Activated CD8-positive, alpha-beta T cell treated with anti-CD3 and anti-CD28 coated beads, Interleukin-2, amount 10 ng/mL, durations not matched to agents 7 days and 5 days (primary cell): ENCODE measurements around the gene LRAT. TPM values are rescaled to one million over a fixed set of nuclear protein-coding genes. Genes with fewer than 3 reads are reported as not detected.
"Not testable (repeated sequence)": the region's sequence is repeated elsewhere in the genome, so short reads cannot be mapped to it uniquely, and the experiment has no call there.

Experiments
- ATAC-seq: fragments of 150-1000 bp; cut with Tn5 transposase; one replicate; pipeline ENCODE4 v1.10.0; 2021; ENCODE audit warnings: moderate library complexity
- CTCF ChIA-PET: fragments of 350-600 bp; sonication (Branson Sonifier 250); formaldehyde crosslinking; loops from one replicate; lab custom pipeline; 2021; ENCODE audit warnings: antibody characterized with exemption; lab: Charles Lee
- POLR2A ChIA-PET: fragments of 350-600 bp; sonication (Branson Sonifier 250); formaldehyde crosslinking; loops from one replicate; lab custom pipeline; 2021; ENCODE audit warnings: antibody characterized with exemption; lab: Charles Lee
- DNase-seq: peaks from one replicate; pipeline ENCODE4 v3.0.0-alpha.2; 2020
- H3K27ac Mint-ChIP-seq: one replicate; pipeline ENCODE4 v1.8.0; 2021; ENCODE audit warnings: mild to moderate bottlenecking, mixed read lengths
- H3K27me3 Mint-ChIP-seq: one replicate; pipeline ENCODE4 v1.8.0; 2021; ENCODE audit warnings: low read depth, mixed read lengths
- H3K36me3 Mint-ChIP-seq: one replicate; pipeline ENCODE4 v1.8.0; 2021; ENCODE audit warnings: low read depth, mixed read lengths
- H3K4me1 Mint-ChIP-seq: one replicate; pipeline ENCODE4 v1.8.0; 2021; ENCODE audit warnings: low read depth, mixed read lengths
- H3K4me3 Mint-ChIP-seq: one replicate; pipeline ENCODE4 v1.8.0; 2021; ENCODE audit warnings: mild to moderate bottlenecking, mixed read lengths
- H3K9me3 Mint-ChIP-seq: one replicate; pipeline ENCODE4 v1.8.0; 2022; ENCODE audit warnings: mixed read lengths; ENCODE audit not compliant: insufficient read depth
- total RNA-seq, 2 experiments: library from RNA; stranded (reverse); gene quantifications; one replicate each; pipeline ENCODE4 v1.2.3, GENCODE V29; 2021

The LRAT gene
- not detected for total RNA-seq

DNA sequence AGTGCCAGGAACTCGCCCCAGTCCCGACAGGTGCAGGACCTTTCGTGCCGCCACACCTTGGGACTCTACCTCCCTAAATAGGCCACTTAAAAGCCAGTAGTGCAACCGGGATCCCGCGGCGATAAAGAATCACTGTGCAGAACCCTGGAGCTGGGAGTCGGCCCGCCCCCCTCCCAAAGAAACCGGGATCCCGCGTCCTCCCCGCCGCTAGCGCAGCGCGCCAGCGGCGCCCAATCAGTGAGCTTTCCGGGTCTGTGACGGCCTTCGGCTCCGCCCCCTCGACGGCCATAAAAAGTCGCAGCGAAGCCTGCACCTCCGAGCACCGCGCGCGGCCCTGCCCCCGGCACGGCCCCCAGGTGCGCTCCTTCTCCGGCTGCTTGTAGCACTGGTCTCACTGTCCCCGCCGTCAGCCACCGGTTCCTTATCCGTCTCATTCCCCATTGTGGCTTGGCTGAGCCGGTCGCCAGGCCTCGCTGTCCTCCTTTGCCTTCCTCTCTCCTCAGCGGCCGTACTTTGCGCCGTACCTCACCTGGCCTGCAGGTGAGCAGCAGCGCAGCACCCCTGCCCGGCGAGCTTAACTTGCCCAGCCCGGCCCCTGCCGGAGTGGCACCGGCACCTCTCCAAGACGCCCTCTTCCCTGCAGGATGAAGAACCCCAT, at the start of gene LRAT:
TSS of gene LRAT (plus strand) at position 318 of the 658 bp plus-strand sequence. CDS start at position 645, 327 bp downstream.
- ChIA-PET CTCF (no interaction called here), POLR2A (no interaction called here)
- DNase-seq (peak; percentile 43), ATAC-seq (peak; percentile 94)
- no peaks in the 10 kb centered on the region for H3K9me3 Mint-ChIP-seq
- H3K36me3 Mint-ChIP-seq, result no peaks in the 10 kb centered on the region
- H3K27ac Mint-ChIP-seq, result peak within 1 kb of the TSS; percentile 9
- peaks cover 61% of the 10 kb centered on the region for H3K27me3 Mint-ChIP-seq
- peaks cover 15% of the 10 kb centered on the region for H3K4me1 Mint-ChIP-seq
- peak within 1 kb of the TSS; percentile 71 for H3K4me3 Mint-ChIP-seq

DNA sequence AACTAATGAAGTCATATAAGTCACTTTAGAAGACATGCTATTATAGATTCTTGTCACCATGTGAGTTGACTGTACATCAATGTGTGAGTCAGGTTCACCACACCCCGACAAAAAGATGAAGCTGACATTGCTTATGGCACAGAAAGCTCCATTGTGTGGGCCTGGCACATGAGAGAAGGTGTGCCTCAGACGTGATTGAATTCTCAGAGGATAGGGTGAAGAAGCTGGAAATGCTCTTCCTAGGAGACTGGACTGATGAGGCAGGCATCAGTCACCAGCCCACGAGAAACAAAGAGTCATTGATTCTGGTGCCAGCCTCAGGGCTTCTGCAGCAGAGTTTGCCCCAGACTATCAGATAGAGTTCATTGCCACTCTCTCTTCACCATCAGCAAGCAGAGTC, 35.9 kb upstream of the LRAT start:
- Mint-ChIP-seq H3K4me1 (no peaks in the 10 kb centered on the region), H3K27ac (no peak overlapping the region), H3K9me3 (no peaks in the 10 kb centered on the region), H3K4me3 (no peak overlapping the region), H3K27me3 (no peaks in the 10 kb centered on the region), H3K36me3 (no peaks in the 10 kb centered on the region)
- DNase-seq, result no peak
- no peak for ATAC-seq
- ChIA-PET CTCF (no interaction called here), POLR2A (no interaction called here)

DNA sequence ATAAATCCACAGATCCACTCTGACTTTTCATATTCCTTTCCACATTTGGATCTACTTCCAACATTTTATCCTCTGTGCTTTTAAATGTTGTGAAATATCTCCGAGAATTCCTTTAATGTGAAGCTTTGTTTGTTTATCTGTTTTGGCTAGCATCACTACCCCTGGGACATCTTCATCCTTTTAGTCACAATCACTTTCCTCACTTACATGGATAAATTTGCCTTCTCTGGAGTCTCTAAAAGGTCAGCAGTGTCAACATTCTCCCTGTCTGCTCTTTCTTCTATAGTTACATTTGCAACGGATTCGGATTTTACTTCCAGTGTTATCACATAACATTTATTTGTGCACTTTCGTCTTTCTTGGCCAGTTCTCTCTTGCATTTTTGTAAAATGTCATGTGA, 34.2 kb upstream of the LRAT start:
- H3K4me1 Mint-ChIP-seq, result no peaks in the 10 kb centered on the region
- ChIA-PET POLR2A (no interaction called here), CTCF (no interaction called here)
- no peaks in the 10 kb centered on the region for H3K27me3 Mint-ChIP-seq
- H3K27ac Mint-ChIP-seq, result no peak overlapping the region
- H3K4me3 Mint-ChIP-seq, result no peak overlapping the region
- no peak for ATAC-seq
- no peak for DNase-seq
- no peaks in the 10 kb centered on the region for H3K36me3 Mint-ChIP-seq
- H3K9me3 Mint-ChIP-seq, result no peaks in the 10 kb centered on the region

DNA sequence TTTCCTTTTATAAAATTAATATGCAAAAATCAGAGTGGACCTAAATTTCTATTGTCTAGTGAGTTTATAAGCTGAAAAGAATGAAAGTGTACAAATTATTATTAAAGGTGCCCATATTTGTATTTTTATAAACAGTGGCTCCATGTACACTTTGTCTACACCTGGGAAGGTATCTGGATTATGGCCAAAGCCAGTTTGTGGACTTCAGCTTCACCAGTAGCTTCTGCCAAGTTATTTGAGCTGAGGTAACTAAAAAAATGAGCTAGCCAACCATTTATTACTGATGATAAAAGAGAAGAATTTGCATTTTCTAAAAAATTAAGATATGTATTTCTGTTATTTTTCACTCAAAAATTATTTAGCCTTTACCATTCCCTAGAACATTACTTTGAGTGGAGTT, 32.3 kb upstream of the LRAT start:
- ChIA-PET POLR2A (interaction anchor here (0.7 kb wide), 1 partner anchor 31 kb away, joined by 3 read pairs; no protein-coding TSS in a partner anchor), CTCF (no interaction called here)
- Mint-ChIP-seq H3K27ac (no peak overlapping the region), H3K4me1 (no peaks in the 10 kb centered on the region), H3K9me3 (no peaks in the 10 kb centered on the region), H3K4me3 (no peak overlapping the region), H3K36me3 (no peaks in the 10 kb centered on the region), H3K27me3 (peaks cover 3% of the 10 kb centered on the region)
- no peak for DNase-seq
- ATAC-seq, result no peak

DNA sequence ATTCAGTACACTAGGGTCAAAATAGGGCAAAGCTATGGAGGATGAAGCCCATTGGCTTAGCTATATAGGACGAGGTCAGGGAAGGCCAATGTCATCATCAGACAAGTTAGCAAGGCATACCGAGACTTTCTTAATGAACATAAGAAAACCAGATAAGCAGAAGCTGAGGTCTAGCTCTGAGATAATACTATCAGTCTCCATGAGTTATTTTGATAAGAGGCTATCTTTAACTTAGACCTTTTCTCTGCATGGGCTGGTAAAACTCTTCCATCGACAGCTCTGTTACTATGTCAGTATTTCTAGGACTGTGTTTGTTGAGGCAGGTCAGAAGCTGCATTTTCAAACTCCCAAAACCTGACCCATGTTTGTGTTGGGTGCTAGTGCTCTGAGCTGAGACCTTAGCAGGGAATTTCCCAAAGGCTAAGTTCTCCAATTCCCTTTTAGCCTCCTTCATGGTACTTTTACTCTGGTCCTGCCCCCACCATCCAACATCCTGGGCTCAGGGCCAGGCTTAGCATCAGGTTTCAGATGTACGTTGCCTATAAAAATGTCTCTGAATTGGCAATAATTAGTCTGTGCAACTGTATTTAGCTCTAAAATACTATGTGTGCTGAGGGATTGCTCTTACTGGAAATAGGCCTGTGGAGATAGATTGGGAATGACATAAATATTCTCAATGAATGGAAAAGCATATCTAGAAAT, 29.3 kb upstream of the LRAT start:
- H3K27ac Mint-ChIP-seq, result no peak overlapping the region
- no peak for DNase-seq
- POLR2A ChIA-PET, result no interaction called here
- H3K4me1 Mint-ChIP-seq, result peaks cover 5% of the 10 kb centered on the region
- H3K27me3 Mint-ChIP-seq, result peaks cover 7% of the 10 kb centered on the region
- no peaks in the 10 kb centered on the region for H3K9me3 Mint-ChIP-seq
- ATAC-seq, result no peak
- H3K36me3 Mint-ChIP-seq, result no peaks in the 10 kb centered on the region
- CTCF ChIA-PET, result interaction anchor here (0.6 kb wide), 1 partner anchor 1239 kb away, joined by 3 read pairs; no protein-coding TSS in a partner anchor
- H3K4me3 Mint-ChIP-seq, result no peak overlapping the region

DNA sequence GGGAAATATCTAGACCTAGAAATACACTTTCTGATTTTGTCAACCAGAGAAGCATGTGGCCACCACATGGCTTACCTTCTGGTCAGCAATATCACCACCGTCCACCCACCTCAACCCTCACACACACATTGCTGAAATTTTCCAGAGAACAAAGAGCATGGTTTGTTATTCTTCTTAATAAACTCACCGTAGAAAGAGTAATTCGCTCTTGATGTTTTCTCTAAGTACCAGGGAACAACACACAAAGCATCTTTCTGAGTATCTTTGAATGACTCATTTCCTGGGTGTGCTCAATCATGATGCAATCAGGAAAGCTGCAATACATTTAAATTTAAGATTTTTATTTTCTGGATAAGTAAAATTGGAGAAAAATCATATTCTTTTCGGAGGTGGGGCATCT, 24.7 kb upstream of the LRAT start:
- ChIA-PET POLR2A (no interaction called here), CTCF (no interaction called here)
- no peak for DNase-seq
- Mint-ChIP-seq H3K4me1 (peaks cover 5% of the 10 kb centered on the region), H3K27ac (no peak overlapping the region), H3K27me3 (peaks cover 7% of the 10 kb centered on the region), H3K4me3 (no peak overlapping the region), H3K9me3 (no peaks in the 10 kb centered on the region), H3K36me3 (no peaks in the 10 kb centered on the region)
- ATAC-seq, result no peak

DNA sequence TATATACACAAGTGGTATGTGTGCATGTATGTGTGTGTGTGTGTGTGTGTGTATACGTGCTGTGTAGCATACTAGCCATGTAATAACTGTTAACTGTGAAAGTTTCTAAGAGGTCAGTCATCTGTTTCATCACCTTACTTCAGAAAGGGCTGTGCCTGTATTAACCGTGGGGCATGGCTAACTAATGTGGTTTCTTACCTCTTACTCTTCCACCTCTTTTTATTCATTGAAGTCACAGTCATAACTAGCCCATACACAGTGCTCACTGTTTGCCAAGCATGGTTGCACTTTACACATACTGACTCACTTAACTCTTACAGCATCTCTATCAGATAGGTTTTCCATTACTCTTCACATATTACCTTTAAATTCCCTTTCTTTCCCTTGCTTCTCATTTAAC, 23.7 kb upstream of the LRAT start:
- no peak overlapping the region for H3K4me3 Mint-ChIP-seq
- no peak for ATAC-seq

DNA sequence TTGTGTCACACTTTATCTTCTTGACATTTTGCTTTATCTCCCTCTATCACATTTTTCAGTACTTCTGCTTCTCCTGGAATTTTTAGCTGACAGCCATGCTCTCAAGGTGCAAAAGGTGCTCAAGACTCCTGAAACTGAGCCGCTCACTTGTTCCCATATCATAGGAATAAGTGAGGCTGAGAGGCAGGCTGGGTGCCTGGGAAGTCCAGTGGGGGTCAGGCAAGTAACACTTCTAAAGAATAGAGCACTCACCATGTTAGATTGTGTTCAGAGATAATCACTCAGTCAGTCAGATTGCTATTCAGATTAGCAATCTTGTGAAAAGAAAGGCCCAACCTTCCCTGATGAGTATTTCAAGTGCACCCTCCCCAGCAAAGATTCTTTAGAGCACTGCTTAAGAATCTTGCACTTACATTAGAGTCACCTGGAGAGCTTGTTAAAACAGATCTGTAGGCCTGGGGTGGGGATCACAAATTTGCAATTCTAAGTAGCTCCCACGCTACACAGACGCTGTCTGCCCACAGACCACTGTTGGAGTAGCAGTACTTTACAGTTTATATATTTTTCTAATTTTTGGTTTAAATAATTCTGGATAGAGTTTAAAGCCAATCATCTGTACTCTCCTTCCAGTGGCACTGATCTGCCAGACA, 23.1 kb upstream of the LRAT start:
- H3K36me3 Mint-ChIP-seq, result no peaks in the 10 kb centered on the region
- peaks cover 5% of the 10 kb centered on the region for H3K4me1 Mint-ChIP-seq
- ATAC-seq (no peak), DNase-seq (no peak)
- CTCF ChIA-PET, result no interaction called here
- POLR2A ChIA-PET, result no interaction called here
- H3K4me3 Mint-ChIP-seq, result no peak overlapping the region
- H3K27ac Mint-ChIP-seq, result no peak overlapping the region
- peaks cover 7% of the 10 kb centered on the region for H3K27me3 Mint-ChIP-seq
- no peaks in the 10 kb centered on the region for H3K9me3 Mint-ChIP-seq

More for the DNA sequence above, 23.7 kb upstream of the LRAT start:
- Mint-ChIP-seq H3K9me3 (no peaks in the 10 kb centered on the region), H3K27ac (no peak overlapping the region), H3K4me1 (peaks cover 5% of the 10 kb centered on the region), H3K36me3 (no peaks in the 10 kb centered on the region), H3K27me3 (peaks cover 7% of the 10 kb centered on the region)
- no peak for DNase-seq
- ChIA-PET POLR2A (no interaction called here), CTCF (no interaction called here)

DNA sequence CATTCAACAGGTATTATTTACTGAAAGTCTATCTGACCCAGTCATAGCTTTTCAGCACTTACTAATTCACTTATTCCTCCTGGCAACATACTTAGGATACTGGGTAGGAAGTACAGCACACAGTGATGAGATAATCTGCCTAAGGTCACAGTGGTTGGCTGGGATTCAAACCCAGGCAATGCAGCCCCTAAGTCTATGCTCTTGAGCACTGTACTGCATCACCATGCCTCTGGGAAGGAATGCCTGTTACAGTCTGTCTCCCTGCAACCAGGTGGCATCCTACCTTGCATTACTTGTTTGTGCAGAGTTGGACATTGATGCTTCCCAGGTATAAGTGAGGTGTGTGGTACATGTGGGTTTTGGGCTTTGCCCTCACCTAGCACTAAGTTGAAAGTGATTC, 21.5 kb upstream of the LRAT start:
- H3K36me3 Mint-ChIP-seq, result no peaks in the 10 kb centered on the region
- POLR2A ChIA-PET, result no interaction called here
- no peaks in the 10 kb centered on the region for H3K9me3 Mint-ChIP-seq
- DNase-seq (no peak), ATAC-seq (no peak)
- peaks cover 5% of the 10 kb centered on the region for H3K4me1 Mint-ChIP-seq
- no peak overlapping the region for H3K27ac Mint-ChIP-seq
- CTCF ChIA-PET, result no interaction called here
- peaks cover 4% of the 10 kb centered on the region for H3K27me3 Mint-ChIP-seq
- H3K4me3 Mint-ChIP-seq, result no peak overlapping the region

DNA sequence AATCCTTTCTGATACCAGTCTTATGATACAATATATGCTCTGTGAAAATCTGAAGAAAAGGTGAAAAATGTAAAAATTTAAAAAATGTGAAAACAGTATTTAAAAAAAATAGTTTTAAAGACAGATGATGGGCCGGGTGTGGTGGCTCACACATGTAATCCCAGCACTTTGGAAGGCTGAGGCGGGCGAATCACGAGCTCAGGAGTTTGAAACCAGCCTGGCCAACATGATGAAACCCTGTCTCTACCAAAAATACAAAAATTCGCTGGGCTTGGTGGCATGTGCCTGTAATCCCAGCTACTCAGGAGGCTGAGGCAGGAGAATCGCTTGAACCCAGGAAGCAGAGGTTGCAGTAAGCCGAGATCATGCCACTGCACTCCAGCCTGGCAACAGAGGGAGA, 20.2 kb upstream of the LRAT start:
- H3K9me3 Mint-ChIP-seq, H3K4me3 Mint-ChIP-seq, CTCF ChIA-PET, H3K36me3 Mint-ChIP-seq, H3K27ac Mint-ChIP-seq, ATAC-seq, DNase-seq, H3K4me1 Mint-ChIP-seq, H3K27me3 Mint-ChIP-seq: not testable (repeated sequence)
- POLR2A ChIA-PET, result interaction anchor here (0.6 kb wide), 1 partner anchor 148 kb away, joined by 3 read pairs; no protein-coding TSS in a partner anchor

DNA sequence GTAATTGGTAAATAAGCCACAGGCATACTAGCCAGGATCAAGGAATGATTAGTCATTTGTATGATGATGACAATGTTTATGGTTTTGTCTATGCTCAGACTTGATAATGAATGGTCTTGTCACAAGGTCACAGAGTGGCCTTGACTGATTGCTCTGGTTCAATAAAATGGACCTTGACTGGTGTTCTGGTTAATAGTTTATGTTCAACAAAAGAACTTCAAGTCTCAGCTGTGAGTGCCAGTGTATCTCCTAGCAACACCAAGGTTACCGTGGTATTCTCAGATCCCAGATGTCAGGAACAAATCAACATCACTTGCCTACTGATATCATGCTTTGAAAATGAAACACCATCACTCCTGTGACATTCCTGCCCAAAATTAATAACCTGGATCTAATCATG, 16.3 kb upstream of the LRAT start:
- H3K9me3 Mint-ChIP-seq, result no peaks in the 10 kb centered on the region
- ChIA-PET POLR2A (no interaction called here), CTCF (no interaction called here)
- H3K36me3 Mint-ChIP-seq, result no peaks in the 10 kb centered on the region
- no peak overlapping the region for H3K4me3 Mint-ChIP-seq
- H3K27ac Mint-ChIP-seq, result no peak overlapping the region
- no peak for ATAC-seq
- H3K4me1 Mint-ChIP-seq, result no peaks in the 10 kb centered on the region
- peaks cover 8% of the 10 kb centered on the region for H3K27me3 Mint-ChIP-seq
- DNase-seq, result no peak

DNA sequence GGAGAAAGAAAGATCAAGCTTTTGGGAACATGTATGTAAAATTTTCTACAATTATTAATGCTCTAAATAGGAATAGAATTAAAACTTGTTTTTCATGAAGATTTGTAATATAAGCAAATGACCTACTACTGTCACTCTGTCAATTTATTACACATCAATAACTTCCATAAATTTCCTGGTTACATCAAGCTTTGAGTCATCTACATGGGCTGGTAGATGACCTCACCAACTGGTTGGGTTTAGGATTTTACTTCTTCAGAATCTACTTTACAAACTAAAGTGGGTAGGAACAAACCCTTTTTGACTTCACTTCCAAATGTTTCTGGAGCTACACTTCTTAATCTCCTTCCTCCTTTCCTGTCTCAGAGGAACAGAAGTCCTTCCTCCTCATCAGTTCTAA, 12.0 kb upstream of the LRAT start:
- H3K27ac Mint-ChIP-seq, result no peak overlapping the region
- H3K4me3 Mint-ChIP-seq, result no peak overlapping the region
- CTCF ChIA-PET, result no interaction called here
- no peak for ATAC-seq
- no peaks in the 10 kb centered on the region for H3K36me3 Mint-ChIP-seq
- POLR2A ChIA-PET, result no interaction called here
- H3K4me1 Mint-ChIP-seq, result no peaks in the 10 kb centered on the region
- peaks cover 21% of the 10 kb centered on the region for H3K27me3 Mint-ChIP-seq
- no peaks in the 10 kb centered on the region for H3K9me3 Mint-ChIP-seq
- DNase-seq, result no peak
